ENCODE results near the gene LGI2.

DNA sequence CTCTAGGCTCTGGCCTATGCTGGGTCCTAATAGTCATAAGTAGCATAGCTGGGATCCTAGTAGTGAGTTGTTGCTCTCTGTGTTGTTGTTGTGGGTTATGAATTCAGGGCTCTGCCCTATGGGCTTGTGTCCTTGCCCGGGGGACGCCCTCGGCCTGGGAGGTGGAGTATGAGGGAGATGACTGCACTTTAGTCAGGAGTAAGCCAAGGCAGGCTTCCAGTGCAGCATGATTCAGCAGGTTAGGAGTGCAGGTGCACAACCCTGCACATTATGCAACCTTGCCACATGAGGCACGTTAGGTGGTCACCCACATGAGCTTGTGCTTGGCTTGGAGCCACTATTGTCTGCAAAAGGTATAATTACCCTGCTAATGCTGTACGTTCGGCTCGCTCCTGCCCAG lies 59.6 kb downstream of the LGI2 start:
- no peak for TF ChIP-seq TAF1 (IDR thresholded peaks at IDR 0.05; ENCODE audit: borderline replicate concordance, low read depth, low read length)
- no peak for TF ChIP-seq POLR2A (IDR thresholded peaks at IDR 0.05; ENCODE audit: low read depth, low read length)
- TF ChIP-seq POLR2AphosphoS5 (IDR thresholded peaks at IDR 0.05; ENCODE audit: low read depth, low read length), result no peak
